Thymus (tissue), 11 donors: ENCODE measurements around the gene SLC4A2. TPM values are rescaled to one million over a fixed set of nuclear protein-coding genes. Genes with fewer than 3 reads are reported as not detected.

Source experiments
- DNase-seq, 9 donors: peaks; one replicate each; pipeline ENCODE4 v3.0.0-alpha.2; 2013; ENCODE audit warnings: low spot score in 9 of 9, low read depth in 6 of 9, missing footprints in 1 of 9
- H3K27ac ChIP-seq, 2 donors: one replicate each; pipeline ENCODE4 v1.5.1; 2013; ENCODE audit warnings: control low read depth in 1 of 2, low read depth in 1 of 2, low read length in 1 of 2, mild to moderate bottlenecking in 1 of 2, moderate library complexity in 1 of 2
- H3K27me3 ChIP-seq, 2 donors: one replicate each; pipeline ENCODE4 v1.5.1; 2013; ENCODE audit warnings: low read length in 1 of 2; ENCODE audit not compliant: control insufficient read depth in 2 of 2, insufficient read depth in 1 of 2
- H3K36me3 ChIP-seq, 2 donors: one replicate each; pipeline ENCODE4 v1.5.1; 2013; ENCODE audit warnings: low read length in 1 of 2, mild to moderate bottlenecking in 1 of 2, moderate library complexity in 1 of 2; ENCODE audit not compliant: control insufficient read depth in 2 of 2, insufficient read depth in 2 of 2
- H3K4me1 ChIP-seq, 2 donors: one replicate each; pipeline ENCODE4 v1.5.1; 2013; ENCODE audit warnings: low read length in 2 of 2; ENCODE audit not compliant: control insufficient read depth in 2 of 2, insufficient read depth in 2 of 2
- H3K4me3 ChIP-seq, 2 donors: one replicate each; pipeline ENCODE4 v1.5.1; 2013; ENCODE audit warnings: low read length in 2 of 2, control low read depth in 1 of 2, mild to moderate bottlenecking in 1 of 2
- H3K9me3 ChIP-seq, 2 donors: one replicate each; pipeline ENCODE4 v1.5.1; 2013; ENCODE audit warnings: low read length in 1 of 2, mild to moderate bottlenecking in 1 of 2; ENCODE audit not compliant: control insufficient read depth in 2 of 2, insufficient read depth in 1 of 2
- WGBS: extraction: QIAGEN DNeasy Blood & Tissue Kit; methylation state at CpG from one replicate; pipeline ENCODE4 v1.1.7; 2013; 5-methylcytosine and 5-hydroxymethylcytosine counted together
- polyA plus RNA-seq: library from polyadenylated mRNA; stranded (reverse); fragments of 200-250 nt; gene quantifications from one replicate; pipeline ENCODE4 v1.2.3, GENCODE V29; 2013
- total RNA-seq: library from RNA; stranded (reverse); fragments of 120-200 nt; gene quantifications from one replicate; pipeline ENCODE4 v1.2.4, GENCODE V29; 2013
- donor health status: healthy.

SLC4A2 gene
- total and polyA plus RNA-seq, 2 donors, result 22.9 to 89.5 TPM

- WGBS, result 96% methylated on average over 7 of the region's 7 CpGs
- Histone ChIP-seq H3K4me3 (no peak overlapping the region), H3K9me3 (peaks cover 0 to 6% of the 10 kb centered on the region in 2 donors), H3K4me1 (peaks cover 0 to 2% of the 10 kb centered on the region in 2 donors), H3K27me3 (peaks cover 0 to 38% of the 10 kb centered on the region in 2 donors), H3K27ac (no peak overlapping the region), H3K36me3 (peaks cover 0 to 4% of the 10 kb centered on the region in 2 donors)
- no peak for DNase-seq
Observed at GRCh38 chr7:151124481-151124880, 65.1 kb downstream of the SLC4A2 start.

- Histone ChIP-seq H3K9me3 (peaks cover 0 to 6% of the 10 kb centered on the region in 2 donors), H3K27me3 (peaks cover 0 to 38% of the 10 kb centered on the region in 2 donors), H3K4me1 (peaks cover 0 to 2% of the 10 kb centered on the region in 2 donors), H3K36me3 (peaks cover 0 to 4% of the 10 kb centered on the region in 2 donors), H3K4me3 (no peak overlapping the region), H3K27ac (no peak overlapping the region)
- DNase-seq, result no peak
- 96% methylated on average over 14 of the region's 14 CpGs for WGBS
Observed at GRCh38 chr7:151124899-151125399, 65.6 kb downstream of the SLC4A2 start.

- Histone ChIP-seq H3K9me3 (peaks cover 0 to 6% of the 10 kb centered on the region in 2 donors), H3K36me3 (peaks cover 0 to 4% of the 10 kb centered on the region in 2 donors), H3K4me1 (peaks cover 0 to 2% of the 10 kb centered on the region in 2 donors), H3K4me3 (no peak overlapping the region), H3K27me3 (peaks cover 0 to 38% of the 10 kb centered on the region in 2 donors), H3K27ac (no peak overlapping the region)
- no peak for DNase-seq
- 91% methylated on average over 22 of the region's 22 CpGs for WGBS
Observed at GRCh38 chr7:151125470-151125845, 66.1 kb downstream of the SLC4A2 start.

GRCh38 chr7:151125846-151126481 is 66.6 kb downstream of the SLC4A2 start:
- WGBS, result 93% methylated on average over 58 of the region's 58 CpGs
- Histone ChIP-seq H3K36me3 (peaks cover 0 to 4% of the 10 kb centered on the region in 2 donors), H3K27ac (no peak overlapping the region), H3K27me3 (peaks cover 0 to 38% of the 10 kb centered on the region in 2 donors), H3K4me1 (peaks cover 0 to 2% of the 10 kb centered on the region in 2 donors), H3K9me3 (peaks cover 0 to 6% of the 10 kb centered on the region in 2 donors), H3K4me3 (no peak overlapping the region)
- DNase-seq, result no peak

Other genes with a start within 250 kb of the SLC4A2 start
- gene AOC1, start 207.1 kb upstream of the SLC4A2 start, total RNA-seq, result 1.3 TPM
- gene AOC1, start 207.1 kb upstream of the SLC4A2 start, polyA plus RNA-seq, result 3.5 TPM
- gene KCNH2, start 81.3 kb upstream of the SLC4A2 start, total RNA-seq, result 2.3 TPM
- 1.5 TPM for gene KCNH2, start 81.3 kb upstream of the SLC4A2 start, polyA plus RNA-seq
- gene NOS3, start 68.6 kb upstream of the SLC4A2 start, total RNA-seq, result 1.5 TPM
- gene NOS3, start 68.6 kb upstream of the SLC4A2 start, polyA plus RNA-seq, result 3.0 TPM
- 1.6 TPM for gene ATG9B, start 35.1 kb upstream of the SLC4A2 start, total RNA-seq
- gene ATG9B, start 35.1 kb upstream of the SLC4A2 start, polyA plus RNA-seq, result 8.0 TPM
- 10.5 TPM for gene ABCB8, start 31.1 kb upstream of the SLC4A2 start, total RNA-seq
- 33.8 TPM for gene ABCB8, start 31.1 kb upstream of the SLC4A2 start, polyA plus RNA-seq
- gene ASIC3, start 11.1 kb upstream of the SLC4A2 start, total RNA-seq, result 0.14 TPM
- gene ASIC3, start 11.1 kb upstream of the SLC4A2 start, polyA plus RNA-seq, result 10.6 TPM
- gene CDK5, start 1.7 kb upstream of the SLC4A2 start, total RNA-seq, result 19.8 TPM
- 8.9 TPM for gene CDK5, start 1.7 kb upstream of the SLC4A2 start, polyA plus RNA-seq
- 52.2 TPM for gene FASTK, start 21.2 kb downstream of the SLC4A2 start, total RNA-seq
- gene FASTK, start 21.2 kb downstream of the SLC4A2 start, polyA plus RNA-seq, result 142 TPM
- gene TMUB1, start 23.9 kb downstream of the SLC4A2 start, total RNA-seq, result 17.0 TPM
- 68.4 TPM for gene TMUB1, start 23.9 kb downstream of the SLC4A2 start, polyA plus RNA-seq
- gene AGAP3, start 26.9 kb downstream of the SLC4A2 start, total RNA-seq, result 8.2 TPM
- gene AGAP3, start 26.9 kb downstream of the SLC4A2 start, polyA plus RNA-seq, result 43.2 TPM
- not detected for gene GBX1, start 108.1 kb downstream of the SLC4A2 start, total RNA-seq
- 0.07 TPM for gene GBX1, start 108.1 kb downstream of the SLC4A2 start, polyA plus RNA-seq
- not detected for gene ASB10, start 127.7 kb downstream of the SLC4A2 start, total RNA-seq
- 0.05 TPM for gene ASB10, start 127.7 kb downstream of the SLC4A2 start, polyA plus RNA-seq
- gene H2BK1, start 150.9 kb downstream of the SLC4A2 start, total RNA-seq, result not detected
- 0.25 TPM for gene H2BK1, start 150.9 kb downstream of the SLC4A2 start, polyA plus RNA-seq
- gene ABCF2, start 167.6 kb downstream of the SLC4A2 start, total RNA-seq, result 26.1 TPM
- 18.9 TPM for gene ABCF2, start 167.6 kb downstream of the SLC4A2 start, polyA plus RNA-seq
- 18.0 TPM for gene CHPF2, start 172.9 kb downstream of the SLC4A2 start, total RNA-seq
- 35.2 TPM for gene CHPF2, start 172.9 kb downstream of the SLC4A2 start, polyA plus RNA-seq
- gene SMARCD3, start 189.1 kb downstream of the SLC4A2 start, total RNA-seq, result 4.1 TPM
- gene SMARCD3, start 189.1 kb downstream of the SLC4A2 start, polyA plus RNA-seq, result 9.6 TPM